Uterus (tissue), 2 donors: ENCODE data around the gene ARHGAP15.

Source experiments
- CTCF ChIP-seq, 4 experiments: fragments of 200-600 bp in 2 of 4; fragments of 450-650 bp in 2 of 4; sonication (generic) in 2 of 4; IDR thresholded peaks; one replicate each; pipeline ENCODE4 v1.5.1; 2016 to 2019; ENCODE audit warnings: antibody characterized with exemption in 4 of 4, mild to moderate bottlenecking in 2 of 4, moderate library complexity in 1 of 4
- POLR2A ChIP-seq, 2 donors: fragments of 450-650 bp; IDR thresholded peaks; one replicate each; pipeline ENCODE4 v1.6.1; 2016; ENCODE audit warnings: antibody characterized with exemption in 2 of 2, mild to moderate bottlenecking in 1 of 2, moderate library complexity in 1 of 2

- TF ChIP-seq CTCF (IDR thresholded peaks at IDR 0.05) (no peak), POLR2A (IDR thresholded peaks at IDR 0.05) (no peak)
Measured at GRCh38 chr2:143482771-143483170, 353.6 kb downstream of the ARHGAP15 start.
